HG03432 (cell line): Measurements from ENCODE around the gene SSBP3.
"Not testable (repeated sequence)": the region's sequence is repeated elsewhere in the genome, so short reads cannot be mapped to it uniquely, and the experiment has no call there.

Experiments used
- ATAC-seq: cut with Tn5 transposase; IDR thresholded peaks from one replicate; pipeline ENCODE4 v1.9.1; 2021; ENCODE audit warnings: mild to moderate bottlenecking, moderate library complexity; ENCODE audit not compliant: unreplicated experiment

SSBP3 gene

DNA sequence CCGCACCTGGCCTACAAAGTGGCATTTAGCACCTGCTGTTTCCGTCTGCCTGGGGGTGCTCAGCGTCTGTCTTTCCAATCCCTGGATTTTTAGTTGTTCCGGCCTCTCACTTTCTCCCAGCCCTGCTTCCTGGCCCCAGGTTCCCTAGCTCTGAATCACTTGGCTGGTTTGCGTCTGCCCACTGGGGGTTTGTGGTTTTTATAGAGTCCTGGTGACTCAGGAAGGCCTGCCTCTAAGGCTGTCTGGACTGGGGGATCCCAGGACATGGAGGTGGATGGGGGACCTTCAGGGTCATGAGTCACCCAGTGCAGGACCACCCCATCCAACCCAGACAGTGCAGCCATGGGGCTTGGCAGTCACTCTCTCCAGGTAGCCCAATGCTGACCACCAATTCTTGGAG lies 152.7 kb downstream of the SSBP3 start:
- ATAC-seq: no peak

DNA sequence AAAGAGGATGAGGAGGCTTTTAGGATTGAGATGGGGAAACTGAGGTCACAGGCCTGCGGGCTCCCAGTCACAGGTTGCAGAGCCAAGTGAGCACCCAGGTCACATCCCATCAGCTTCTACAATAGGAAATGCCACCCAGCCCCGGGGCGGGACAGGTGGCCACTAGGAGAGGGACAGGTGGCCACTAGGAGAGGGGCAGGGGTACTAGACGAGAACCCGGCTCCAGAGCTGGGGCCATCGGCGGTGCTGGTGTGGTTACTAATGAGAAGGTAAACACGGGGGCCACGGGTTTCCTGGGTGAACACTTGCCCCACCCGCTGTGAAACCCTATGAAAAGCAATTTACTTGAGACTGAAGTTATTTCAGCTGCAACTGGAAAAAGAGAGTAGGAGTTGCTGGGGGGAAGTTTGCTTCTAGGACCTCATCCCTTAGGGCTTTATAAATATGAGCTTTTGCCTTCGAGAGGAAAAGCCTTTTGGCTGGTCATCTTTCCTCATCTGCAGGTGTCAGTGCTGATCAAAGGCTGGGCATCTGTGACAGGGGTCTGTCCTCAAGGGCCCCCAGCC lies 153.7 kb downstream of the SSBP3 start:
- ATAC-seq: no peak

DNA sequence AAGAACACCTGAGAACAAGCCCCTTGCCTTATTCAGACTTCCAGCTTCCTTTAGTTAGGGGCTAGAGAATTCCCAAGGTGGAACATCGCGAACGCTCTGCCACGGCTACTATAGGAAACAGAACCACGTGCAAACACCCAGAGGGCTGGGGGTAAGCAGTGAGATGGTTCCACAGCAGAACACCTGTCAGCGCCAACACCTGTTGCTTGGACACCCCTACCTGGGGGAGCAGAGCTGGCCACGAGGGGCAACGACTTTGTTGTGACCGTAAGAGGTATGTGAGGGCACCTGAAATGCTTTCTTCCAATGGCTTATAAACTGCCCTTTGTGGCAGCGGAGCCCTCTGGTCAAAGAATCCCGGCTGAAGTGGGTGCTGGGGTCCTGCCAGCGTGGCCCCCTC lies 155.5 kb downstream of the SSBP3 start:
- no peak for ATAC-seq

DNA sequence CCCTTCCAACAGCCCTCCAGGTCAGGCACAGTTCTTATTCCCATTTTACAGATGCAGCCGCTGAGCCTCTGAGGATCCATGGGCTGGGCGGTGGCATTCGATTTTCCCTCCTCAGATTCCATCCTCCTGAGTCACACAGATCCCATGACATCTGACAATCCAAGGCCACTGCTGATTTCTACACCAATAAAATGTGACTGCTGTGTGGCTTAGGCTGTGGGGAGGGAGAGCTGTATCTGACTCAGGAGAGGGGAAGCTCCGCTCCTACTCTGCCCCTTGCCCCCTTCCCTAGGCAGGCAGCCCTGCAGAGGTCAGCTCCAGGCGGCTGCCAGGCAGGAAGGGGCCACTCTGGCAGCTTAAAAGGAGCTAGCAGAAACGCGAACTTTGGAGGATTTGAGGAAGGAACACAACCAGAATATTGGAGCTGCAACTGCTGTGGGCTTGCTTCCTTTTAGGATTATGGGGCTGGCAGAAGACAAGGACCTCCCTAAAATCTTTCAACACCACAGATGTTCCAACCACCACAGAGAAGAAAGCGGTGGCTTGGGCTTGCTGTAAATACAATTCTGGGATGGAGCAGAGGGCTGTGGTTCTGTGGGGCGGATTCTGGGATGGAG lies 156.3 kb downstream of the SSBP3 start:
- ATAC-seq: no peak

DNA sequence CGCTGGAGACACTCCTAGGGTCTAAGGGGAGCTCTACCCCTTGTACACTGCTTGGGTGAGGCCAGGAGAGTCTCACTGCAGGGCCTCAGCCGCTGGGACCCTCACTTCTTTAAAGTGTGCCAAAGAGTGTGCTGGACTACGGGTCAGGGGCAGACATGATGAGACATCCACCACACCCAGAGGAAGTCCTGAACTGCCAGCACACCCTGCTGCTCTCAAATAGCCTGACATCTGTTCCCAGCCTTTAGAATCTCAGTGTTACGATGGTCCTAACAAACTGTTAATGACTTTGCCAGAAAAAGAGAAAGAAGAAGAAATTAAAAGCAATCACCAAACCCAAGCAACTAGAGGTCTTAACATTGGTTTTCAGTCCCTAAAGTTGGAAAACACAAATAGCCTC lies 157.2 kb downstream of the SSBP3 start:
- ATAC-seq: no peak

DNA sequence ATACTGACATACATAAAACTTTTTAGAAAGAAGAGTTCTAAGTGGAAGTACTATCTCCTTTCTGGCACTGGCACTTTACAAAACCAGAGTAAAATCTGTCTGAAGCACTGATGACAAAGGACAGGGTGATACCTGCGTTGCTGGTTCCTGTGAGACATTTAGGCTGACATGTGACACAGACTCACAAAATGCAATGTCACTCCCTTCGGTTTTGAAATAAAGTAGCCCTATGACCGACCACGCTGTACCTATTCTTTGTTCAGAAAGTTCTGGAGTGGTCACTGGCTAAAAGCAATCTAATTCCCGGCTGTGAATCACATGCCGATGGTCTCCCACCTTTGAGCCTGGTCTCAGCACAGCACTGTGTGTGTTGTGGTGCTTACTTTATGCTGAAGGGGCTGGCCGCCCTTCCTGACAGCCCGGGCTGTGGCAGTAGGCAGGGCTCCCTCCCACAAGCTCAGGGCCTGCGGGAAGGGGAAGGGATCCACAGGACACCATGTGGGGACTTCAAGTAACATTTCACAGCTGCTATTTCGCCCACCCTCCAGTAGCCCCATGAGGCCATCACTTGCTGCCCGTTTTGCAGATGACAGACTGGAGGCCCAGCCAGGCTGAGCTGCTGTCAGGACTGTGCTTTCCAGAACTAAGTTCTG lies 158.2 kb downstream of the SSBP3 start:
- ATAC-seq: no peak

DNA sequence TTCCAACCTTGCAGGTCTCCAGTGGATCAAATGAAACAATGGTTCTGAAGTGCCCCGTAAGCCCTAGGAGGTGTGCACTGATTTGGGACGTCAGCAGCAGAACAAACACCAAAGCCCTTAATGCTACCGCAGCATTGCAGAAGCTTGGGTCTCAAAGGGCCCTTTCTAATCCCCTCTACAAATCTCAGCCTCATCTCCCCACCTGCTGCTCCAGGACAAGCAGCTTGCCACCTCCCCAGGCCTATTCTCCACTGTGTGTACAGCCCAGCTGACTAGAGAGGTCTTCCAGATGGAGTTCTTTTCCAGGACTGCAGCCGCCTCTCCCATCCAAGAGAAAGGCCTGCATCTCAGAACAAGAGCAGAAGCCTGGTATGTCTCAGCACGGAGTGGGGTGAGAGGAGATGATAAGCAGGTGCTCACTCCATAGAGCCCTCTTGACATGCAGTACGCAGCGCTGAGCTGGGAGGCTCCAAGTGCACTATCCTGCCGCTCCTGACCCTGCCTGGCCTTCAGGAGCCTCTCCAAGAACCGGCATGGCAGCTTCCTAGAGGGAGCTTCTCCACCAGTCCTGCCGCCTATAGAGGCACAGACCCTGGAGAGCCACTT lies 160.0 kb downstream of the SSBP3 start:
- ATAC-seq: no peak

DNA sequence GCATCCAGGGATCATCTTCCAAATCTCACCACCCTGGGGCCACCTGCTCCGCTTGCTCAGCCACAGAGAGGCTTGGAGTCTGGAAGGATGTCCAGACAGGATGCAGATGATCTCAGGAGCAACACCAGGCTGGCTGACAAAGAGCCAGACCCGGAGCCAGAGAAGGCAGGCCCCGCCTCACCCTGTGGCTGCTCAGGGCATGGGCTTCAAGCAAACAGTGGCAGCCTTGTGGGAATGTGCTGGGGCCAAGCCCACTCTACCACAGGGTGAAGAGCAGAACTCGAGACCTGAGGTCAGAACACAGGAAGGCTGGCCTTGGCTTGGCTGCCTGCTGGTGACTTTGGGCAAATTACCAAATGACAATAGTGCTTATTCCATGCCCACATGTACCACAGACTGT lies 160.7 kb downstream of the SSBP3 start:
- no peak for ATAC-seq

DNA sequence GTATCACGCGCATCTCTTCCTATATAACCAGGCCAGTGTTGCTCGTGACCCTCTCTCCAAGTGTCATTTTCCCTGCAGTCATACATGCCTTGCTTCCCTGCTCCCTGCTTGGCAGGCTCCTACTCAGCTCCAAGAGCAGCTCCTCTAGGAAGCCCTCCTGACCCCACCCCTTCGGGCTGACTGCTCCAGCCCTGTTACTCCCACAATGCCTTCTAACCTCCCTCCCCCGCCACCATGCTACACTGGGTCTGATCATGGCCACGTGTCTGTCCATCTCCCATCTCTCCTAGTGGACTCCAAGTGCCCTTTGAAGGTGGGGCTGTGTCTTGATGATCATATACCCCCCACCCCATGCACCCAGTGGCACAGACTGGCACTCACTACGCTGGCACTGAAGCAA lies 161.5 kb downstream of the SSBP3 start:
- ATAC-seq: no peak

DNA sequence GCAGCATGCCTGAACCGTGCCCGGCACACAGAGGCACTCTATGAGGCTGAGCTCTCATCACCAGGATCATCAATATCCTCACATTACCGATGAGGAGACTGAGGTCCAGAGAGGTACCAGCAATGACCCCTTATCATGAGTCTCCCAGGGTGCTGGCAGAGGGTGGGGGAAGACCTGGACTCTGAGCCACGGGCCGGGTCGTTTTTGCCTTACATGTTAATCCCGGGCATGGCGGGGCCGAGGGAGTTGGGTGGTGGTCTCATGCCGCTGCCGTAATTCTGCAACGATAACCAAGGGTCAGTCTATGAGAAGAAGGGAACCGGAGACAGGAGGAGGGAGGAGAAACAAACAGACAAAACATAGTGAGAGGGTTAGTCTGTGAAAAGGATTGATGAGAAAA lies 163.2 kb downstream of the SSBP3 start:
- no peak for ATAC-seq

DNA sequence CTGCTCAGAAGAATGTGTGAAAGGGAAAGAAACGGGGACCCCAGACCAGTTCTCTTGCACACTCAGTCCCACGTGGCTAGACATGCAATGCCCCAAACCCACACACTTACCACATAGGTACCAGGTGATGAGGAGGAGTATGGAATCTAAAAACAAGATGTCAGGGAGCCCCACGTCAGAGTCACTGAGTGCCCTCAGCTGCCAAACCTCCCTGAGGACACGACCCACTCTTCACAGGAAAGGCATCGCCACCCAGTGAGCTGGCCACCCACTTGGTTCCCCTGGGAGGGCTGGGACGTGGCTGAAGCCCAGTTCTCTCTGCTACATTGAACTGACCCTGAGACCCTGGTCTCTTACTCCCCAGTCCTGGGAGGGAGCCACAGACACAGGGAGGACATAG lies 164.8 kb downstream of the SSBP3 start:
- ATAC-seq: no peak

DNA sequence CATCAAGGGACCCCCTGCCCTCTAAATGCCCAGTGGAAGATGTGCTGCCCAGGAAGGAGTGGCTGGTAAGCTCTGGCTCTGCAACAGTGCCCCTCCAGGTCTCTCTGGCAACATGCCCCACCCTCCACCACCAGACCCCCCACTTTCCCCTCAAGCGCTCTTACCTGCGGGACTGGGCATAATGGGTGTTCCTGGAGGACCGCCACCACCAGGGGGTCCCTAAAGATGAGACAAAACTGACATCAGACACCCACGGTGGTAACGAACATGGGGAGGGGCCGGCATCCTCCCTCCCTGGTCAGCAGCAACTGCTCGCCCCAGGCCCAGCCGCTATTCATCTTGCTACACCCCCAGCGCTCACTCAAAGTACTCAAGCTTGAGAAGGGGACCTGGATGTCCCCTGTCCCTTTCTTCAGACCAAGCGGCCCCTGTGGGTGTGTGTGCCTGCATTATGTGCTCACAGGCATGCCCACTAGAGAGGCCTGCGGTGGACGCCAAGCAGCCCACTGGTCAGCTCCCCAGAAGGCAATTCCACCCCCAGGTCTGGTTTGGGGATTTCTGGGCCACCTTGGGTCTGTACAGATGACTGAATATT lies 165.4 kb downstream of the SSBP3 start:
- no peak for ATAC-seq

DNA sequence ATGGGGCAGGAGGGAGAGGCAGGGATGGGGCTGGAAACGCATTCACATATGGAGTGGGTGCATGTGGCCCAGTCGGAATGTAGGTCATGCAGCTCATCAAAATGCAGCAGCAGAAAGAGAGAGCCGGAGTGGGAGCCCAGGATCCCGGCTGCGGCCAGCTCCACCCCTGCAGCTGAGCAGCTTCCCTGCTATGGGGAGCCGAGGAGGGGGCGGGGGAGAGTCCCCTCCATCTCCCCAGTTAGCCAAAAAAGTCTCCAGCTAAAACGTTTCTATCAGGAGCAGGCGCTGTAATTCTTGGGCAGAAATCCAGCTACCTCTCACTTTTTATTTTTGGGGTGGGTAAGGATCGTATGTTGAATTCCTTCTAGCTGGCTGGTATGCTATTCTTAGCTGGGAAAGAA lies 166.6 kb downstream of the SSBP3 start:
- no peak for ATAC-seq

DNA sequence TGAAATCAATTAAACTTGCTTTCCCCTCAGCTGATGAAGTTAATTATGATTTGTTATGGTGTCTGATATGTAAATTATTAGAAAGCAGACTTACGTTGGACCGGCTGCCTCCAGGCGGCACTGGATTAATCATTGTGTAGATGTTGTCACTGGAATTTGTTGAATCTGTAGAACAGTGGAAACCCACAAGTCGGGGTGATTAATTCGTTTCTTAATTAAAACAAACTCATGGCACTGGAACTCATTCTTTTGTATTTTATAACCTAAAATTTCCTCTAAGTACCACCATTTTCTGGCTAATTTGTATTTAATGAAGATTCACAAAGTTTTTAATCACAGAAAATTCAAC lies 167.2 kb downstream of the SSBP3 start:
- no peak for ATAC-seq

DNA sequence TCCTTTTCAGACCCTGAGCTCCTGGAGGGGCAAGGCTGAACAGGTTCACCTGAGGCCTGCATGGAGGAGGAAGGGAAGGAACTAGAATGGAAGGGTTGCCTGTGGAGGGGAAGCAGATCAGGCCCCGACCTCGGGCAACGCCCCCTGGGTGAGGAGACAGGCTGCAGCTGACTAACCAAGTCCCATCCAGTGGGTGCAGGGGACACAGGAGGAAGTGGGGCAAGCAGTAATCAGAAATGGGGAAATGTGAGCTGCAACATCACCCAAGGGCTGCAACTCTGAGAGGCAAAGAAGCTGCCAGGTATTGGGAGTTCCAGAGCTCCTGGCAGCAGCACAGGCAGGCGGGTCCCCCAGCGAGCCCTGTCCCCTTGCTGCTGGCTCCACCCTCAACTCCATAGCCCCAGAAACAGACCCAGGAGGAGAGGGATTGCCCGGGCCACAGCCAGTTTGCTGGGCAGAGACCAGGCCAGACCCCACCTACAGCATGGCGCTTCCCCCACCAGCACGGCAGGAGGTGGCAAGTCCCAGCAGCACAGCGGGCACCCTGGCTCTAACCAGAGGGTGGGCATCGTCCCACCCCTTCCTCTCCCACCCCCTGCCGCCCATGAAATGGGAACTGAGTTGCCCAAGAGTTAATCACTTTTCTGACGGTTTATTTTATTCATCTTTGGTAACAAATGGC lies 167.7 kb downstream of the SSBP3 start:
- no peak for ATAC-seq

DNA sequence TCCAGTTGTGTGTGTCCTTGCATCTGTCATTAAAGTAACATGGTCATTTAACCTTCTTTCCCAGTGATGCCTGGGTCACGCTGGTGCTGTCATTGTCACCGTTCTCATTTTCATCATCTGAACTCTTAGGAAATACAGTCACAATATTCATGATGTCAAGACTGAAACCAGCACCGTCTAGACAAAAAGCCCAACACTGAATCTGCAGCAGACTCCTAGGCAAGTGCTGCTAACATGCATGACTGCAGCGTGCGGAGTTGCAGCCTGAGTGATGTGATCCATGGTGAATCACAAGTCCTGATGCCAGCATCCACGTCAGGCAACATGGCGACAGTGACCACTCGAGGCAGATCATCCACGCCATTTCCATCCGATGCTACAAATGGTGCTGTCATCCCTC lies 168.6 kb downstream of the SSBP3 start:
- no peak for ATAC-seq

DNA sequence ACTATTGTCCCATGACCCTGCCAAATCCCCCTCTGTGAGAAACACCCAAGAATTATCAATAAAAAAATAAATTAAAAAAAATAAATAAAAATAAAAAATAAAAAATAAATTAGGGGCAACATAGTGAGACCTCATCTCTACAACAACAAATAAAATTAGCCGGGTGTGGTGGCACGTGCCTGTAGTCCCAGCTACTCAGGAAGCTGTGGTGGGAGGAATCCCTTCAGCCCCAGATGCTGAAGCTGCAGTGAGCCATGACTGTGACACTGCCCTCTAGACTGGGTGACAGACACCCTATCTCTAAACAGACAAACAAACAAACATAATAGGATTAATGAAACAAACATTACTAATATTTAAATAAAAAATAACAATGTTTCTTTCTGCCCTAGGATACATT lies 171.9 kb downstream of the SSBP3 start:
- no peak for ATAC-seq

DNA sequence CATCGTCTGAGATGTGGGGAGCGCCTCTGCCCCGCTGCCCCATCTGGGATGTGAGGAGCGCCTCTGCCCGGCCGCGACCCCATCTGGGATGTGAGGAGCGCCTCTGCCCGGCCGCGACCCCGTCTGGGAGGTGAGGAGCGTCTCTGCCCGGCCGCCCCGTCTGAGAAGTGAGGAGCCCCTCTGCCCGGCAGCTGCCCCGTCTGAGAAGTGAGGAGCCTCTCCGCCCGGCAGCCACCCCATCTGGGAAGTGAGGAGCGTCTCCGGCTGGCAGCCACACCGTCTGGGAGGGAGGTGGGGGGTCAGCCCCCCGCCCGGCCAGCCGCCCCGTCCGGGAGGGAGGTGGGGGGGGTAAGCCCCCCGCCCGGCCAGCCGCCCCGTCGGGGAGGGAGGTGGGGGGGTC lies 173.0 kb downstream of the SSBP3 start:
- ATAC-seq: not testable (repeated sequence)

DNA sequence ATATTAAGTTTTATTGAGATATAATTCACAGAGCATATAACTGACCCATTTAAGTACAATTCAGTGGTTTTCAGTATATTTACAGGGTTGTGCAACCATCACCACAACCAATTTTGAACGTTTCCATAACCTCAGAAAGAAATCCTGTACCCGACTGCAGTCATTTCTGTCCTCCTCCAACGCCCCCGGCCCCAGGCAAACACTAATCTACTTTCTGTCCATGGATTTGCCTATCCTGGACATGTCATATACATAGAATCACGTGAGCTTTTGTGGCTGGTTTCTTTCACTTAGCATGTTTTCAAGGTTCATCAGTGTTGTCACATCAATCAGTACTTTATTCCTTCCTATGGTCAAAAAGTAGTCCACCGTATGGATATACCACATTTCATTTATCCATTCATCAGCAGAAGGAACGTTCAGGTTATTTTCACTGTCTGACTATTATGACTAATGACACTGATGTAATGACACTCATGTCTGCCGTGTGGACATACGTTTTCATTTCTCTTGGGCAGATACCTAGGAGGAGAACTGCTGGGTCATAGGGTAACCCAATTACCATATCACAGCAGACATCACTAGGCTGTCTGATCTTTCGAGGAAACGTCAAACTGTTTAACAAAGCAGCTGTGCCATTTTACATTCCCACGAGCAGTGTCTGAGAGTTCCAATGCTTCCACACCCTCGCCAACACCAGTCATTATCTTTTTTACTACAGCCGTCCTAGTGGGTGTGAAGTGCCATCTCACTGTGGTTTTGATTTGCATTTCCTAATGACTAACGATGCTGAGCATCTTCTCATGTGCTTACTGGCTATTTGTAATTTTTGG lies 175.5 kb downstream of the SSBP3 start:
- ATAC-seq: no peak

DNA sequence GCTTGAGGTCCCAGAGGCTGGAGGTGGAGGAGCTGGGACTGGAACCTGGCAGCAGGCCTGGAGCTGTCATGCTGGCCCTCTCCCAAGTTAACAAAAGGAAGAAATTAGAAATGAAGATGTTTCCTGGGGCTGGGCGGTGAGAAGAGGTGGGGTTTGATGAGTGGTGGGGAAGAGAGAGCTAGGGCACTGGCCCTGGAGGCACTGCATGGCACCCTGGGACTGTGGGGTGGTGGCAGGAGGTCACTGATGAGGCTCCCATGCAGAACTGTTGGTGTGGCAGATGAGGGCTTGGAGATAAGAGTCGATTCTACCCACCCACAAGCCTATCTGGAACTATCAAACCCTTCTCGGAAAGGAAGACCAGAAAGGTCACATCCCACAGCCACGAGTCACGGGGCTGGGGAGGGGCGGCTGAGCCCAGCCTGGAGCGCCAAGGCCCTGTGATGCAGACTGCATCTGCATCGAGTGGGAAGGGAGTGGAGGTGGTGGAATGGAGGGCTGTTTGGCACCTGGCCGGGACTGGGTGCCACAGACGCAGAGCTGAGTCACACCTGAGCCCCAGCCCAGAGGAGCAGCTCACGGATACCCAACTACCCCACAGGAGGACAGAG lies 176.8 kb downstream of the SSBP3 start:
- no peak for ATAC-seq
